Measurements from ENCODE around the gene NDUFS4.

DNA sequence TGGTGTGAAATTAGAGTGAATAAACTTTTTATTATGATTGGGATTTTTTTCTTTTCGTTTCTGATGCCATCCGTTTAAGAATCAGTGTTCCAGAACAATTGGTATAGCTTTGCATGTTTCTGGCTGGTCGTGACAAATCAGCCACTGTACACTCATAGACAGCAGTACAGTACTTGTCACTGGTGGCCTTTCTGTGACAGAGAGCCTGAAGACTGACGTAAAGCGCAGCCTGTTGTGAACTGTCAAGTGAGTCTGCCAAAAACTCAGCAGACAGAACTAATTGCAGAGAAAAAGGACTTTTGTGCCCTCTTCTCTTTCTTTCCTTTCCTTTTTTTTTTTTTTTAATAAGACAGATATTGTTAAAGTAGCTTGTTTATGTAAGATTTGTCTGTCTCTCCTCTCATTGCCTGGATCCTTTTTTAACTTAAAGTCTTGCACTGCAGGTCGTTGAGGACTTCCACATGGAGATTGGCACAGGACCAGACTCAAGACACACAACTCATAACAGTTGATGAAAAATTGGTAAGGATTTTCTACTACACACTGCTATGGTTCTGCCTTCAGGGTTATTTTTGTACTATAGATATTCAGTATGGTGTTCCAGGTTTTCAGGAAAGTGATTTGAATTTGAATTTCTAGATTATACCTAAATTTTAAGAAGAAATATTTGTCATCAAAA, 42.7 kb downstream of the NDUFS4 start:
- TF ChIP-seq, protein P1, sequence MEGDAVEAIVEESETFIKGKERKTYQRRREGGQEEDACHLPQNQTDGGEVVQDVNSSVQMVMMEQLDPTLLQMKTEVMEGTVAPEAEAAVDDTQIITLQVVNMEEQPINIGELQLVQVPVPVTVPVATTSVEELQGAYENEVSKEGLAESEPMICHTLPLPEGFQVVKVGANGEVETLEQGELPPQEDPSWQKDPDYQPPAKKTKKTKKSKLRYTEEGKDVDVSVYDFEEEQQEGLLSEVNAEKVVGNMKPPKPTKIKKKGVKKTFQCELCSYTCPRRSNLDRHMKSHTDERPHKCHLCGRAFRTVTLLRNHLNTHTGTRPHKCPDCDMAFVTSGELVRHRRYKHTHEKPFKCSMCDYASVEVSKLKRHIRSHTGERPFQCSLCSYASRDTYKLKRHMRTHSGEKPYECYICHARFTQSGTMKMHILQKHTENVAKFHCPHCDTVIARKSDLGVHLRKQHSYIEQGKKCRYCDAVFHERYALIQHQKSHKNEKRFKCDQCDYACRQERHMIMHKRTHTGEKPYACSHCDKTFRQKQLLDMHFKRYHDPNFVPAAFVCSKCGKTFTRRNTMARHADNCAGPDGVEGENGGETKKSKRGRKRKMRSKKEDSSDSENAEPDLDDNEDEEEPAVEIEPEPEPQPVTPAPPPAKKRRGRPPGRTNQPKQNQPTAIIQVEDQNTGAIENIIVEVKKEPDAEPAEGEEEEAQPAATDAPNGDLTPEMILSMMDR (IDR thresholded peaks at IDR 0.05; ENCODE audit: poor library complexity, severe bottlenecking): no peak
- no peak for TF ChIP-seq EZH2 (IDR thresholded peaks at IDR 0.05; ENCODE audit: borderline replicate concordance, insufficient read depth, low read length, poor library complexity, severe bottlenecking)
- no peak for TF ChIP-seq EP300 (conservative IDR thresholded peaks at IDR 0.05; ENCODE audit: poor library complexity, severe bottlenecking)
- TF ChIP-seq RAD21 (conservative IDR thresholded peaks at IDR 0.05): no peak
- no peak for TF ChIP-seq TAF1 (IDR thresholded peaks at IDR 0.05; ENCODE audit: low read depth)
- TF ChIP-seq, protein P2, sequence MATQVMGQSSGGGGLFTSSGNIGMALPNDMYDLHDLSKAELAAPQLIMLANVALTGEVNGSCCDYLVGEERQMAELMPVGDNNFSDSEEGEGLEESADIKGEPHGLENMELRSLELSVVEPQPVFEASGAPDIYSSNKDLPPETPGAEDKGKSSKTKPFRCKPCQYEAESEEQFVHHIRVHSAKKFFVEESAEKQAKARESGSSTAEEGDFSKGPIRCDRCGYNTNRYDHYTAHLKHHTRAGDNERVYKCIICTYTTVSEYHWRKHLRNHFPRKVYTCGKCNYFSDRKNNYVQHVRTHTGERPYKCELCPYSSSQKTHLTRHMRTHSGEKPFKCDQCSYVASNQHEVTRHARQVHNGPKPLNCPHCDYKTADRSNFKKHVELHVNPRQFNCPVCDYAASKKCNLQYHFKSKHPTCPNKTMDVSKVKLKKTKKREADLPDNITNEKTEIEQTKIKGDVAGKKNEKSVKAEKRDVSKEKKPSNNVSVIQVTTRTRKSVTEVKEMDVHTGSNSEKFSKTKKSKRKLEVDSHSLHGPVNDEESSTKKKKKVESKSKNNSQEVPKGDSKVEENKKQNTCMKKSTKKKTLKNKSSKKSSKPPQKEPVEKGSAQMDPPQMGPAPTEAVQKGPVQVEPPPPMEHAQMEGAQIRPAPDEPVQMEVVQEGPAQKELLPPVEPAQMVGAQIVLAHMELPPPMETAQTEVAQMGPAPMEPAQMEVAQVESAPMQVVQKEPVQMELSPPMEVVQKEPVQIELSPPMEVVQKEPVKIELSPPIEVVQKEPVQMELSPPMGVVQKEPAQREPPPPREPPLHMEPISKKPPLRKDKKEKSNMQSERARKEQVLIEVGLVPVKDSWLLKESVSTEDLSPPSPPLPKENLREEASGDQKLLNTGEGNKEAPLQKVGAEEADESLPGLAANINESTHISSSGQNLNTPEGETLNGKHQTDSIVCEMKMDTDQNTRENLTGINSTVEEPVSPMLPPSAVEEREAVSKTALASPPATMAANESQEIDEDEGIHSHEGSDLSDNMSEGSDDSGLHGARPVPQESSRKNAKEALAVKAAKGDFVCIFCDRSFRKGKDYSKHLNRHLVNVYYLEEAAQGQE (IDR thresholded peaks at IDR 0.05; ENCODE audit: borderline replicate concordance): no peak

Measured in neural cell (in vitro differentiated cells).